C4-2B (cell line): ENCODE data around the gene SCNM1.
A peak's percentile ranks its signal among the peaks of the same experiment; 100 is the strongest.

ENCODE experiments used
- H3K27ac ChIP-seq: fragments of 450-650 bp; 2 replicates; pipeline ENCODE4 v1.5.1; 2017
- CTCF ChIP-seq: fragments of 450-650 bp; conservative IDR thresholded peaks from 2 replicates; pipeline ENCODE4 v1.5.1; 2017; ENCODE audit warnings: mild to moderate bottlenecking
- ZFX ChIP-seq: fragments of 450-650 bp; IDR thresholded peaks from 2 replicates; pipeline ENCODE4 v1.6.1; 2017

SCNM1 gene

GRCh38 chr1:151165281-151165737, 635 bp upstream of the SCNM1 start:
- TF ChIP-seq ZFX (no peak), CTCF (no peak)
- peak overlapping the region; percentile 74 for H3K27ac ChIP-seq

- H3K27ac ChIP-seq: peak overlapping the region; percentile 74
- no peak for TF ChIP-seq ZFX
- no peak for TF ChIP-seq CTCF
Measured at GRCh38 chr1:151166505-151166956, 587 bp downstream of the SCNM1 start.

GRCh38 chr1:151167116-151167515, 1.2 kb downstream of the SCNM1 start:
- TF ChIP-seq CTCF: no peak
- H3K27ac ChIP-seq: peak overlapping the region; percentile 74

DNA sequence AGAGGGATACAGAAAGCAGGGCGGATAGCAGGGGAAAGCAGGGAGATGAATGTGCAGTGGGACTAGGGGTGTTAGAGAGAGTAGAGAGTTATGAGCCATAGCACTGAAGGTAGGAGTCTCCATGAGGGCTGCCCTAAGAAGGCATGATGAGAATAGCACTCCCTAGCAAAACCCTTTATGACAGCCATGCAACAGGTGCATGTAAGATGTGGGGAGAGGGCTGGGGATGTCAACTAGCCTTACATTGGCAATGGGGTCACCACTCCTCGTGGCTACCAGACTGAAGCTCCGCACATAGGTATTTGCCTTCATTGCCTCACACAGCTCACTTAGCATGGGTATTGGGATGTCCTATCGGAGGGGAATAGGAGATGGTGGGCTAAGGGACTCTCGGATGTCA, 5.2 kb downstream of the SCNM1 start:
- no peak for TF ChIP-seq CTCF
- TF ChIP-seq ZFX: no peak
- H3K27ac ChIP-seq: no peak overlapping the region

- H3K27ac ChIP-seq: no peak overlapping the region
- TF ChIP-seq ZFX (no peak), CTCF (no peak)
Measured at GRCh38 chr1:151175041-151175741, 9.2 kb downstream of the SCNM1 start.

- H3K27ac ChIP-seq: no peak within 1 kb of the TSS
- no peak for TF ChIP-seq ZFX
- TF ChIP-seq CTCF: no peak; the same call in 1 of the 2 replicates
Measured at GRCh38 chr1:151175863-151176262, 9.9 kb downstream of the SCNM1 start, which contains the start of gene TMOD4. TSS of gene TMOD4 (minus strand) at chr1:151175981. CDS start at chr1:151174875, 1,106 bp downstream.

- TF ChIP-seq CTCF (no peak), ZFX (no peak)
- no peak overlapping the region for H3K27ac ChIP-seq
Measured at GRCh38 chr1:151176514-151177045, 10.6 kb downstream of the SCNM1 start.
